ENCODE data around the gene ARHGAP31. TPM values are rescaled to one million over a fixed set of nuclear protein-coding genes. Genes with fewer than 3 reads are reported as not detected.

ARHGAP31 gene
- total RNA-seq, 1 donor from 2014 or later = 22.6 TPM

GRCh38 chr3:119382134-119382533 lies 88.0 kb downstream of the ARHGAP31 start:
- DNase-seq (ENCODE audit: low spot score) = no peak

- no peak for DNase-seq (ENCODE audit: low spot score)
These were observed 94.4 kb downstream of the ARHGAP31 start for GRCh38 chr3:119388577-119388976.

DNA sequence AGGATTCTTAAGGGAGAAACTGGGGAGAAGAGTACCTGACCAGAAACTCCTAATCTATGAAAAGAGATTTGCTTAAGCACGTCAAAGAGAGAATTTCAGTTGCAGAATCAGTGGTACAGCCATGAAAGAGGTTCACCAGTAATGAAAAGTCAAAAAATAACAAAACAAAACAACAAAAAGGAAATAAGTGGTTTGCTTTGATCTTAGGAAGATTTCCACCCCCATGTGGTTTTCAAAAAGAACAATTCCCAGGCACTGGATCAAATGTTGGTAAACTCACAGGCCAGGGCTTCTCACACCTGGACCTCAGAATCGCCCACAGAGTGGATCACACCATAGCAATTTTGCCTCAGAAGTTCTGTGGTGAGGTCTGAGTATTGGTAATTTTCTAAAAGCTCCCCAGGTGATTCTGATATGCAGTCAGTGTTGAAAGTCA lies 101.8 kb downstream of the ARHGAP31 start:
- no peak for DNase-seq (ENCODE audit: low spot score)

- DNase-seq (ENCODE audit: low spot score) = no peak
These were observed 102.7 kb downstream of the ARHGAP31 start for GRCh38 chr3:119396870-119397269.

GRCh38 chr3:119400466-119400865 lies 106.3 kb downstream of the ARHGAP31 start:
- no peak for DNase-seq (ENCODE audit: low spot score)

- DNase-seq (ENCODE audit: low spot score) = no peak
These were observed 106.9 kb downstream of the ARHGAP31 start for GRCh38 chr3:119401069-119401468.

DNA sequence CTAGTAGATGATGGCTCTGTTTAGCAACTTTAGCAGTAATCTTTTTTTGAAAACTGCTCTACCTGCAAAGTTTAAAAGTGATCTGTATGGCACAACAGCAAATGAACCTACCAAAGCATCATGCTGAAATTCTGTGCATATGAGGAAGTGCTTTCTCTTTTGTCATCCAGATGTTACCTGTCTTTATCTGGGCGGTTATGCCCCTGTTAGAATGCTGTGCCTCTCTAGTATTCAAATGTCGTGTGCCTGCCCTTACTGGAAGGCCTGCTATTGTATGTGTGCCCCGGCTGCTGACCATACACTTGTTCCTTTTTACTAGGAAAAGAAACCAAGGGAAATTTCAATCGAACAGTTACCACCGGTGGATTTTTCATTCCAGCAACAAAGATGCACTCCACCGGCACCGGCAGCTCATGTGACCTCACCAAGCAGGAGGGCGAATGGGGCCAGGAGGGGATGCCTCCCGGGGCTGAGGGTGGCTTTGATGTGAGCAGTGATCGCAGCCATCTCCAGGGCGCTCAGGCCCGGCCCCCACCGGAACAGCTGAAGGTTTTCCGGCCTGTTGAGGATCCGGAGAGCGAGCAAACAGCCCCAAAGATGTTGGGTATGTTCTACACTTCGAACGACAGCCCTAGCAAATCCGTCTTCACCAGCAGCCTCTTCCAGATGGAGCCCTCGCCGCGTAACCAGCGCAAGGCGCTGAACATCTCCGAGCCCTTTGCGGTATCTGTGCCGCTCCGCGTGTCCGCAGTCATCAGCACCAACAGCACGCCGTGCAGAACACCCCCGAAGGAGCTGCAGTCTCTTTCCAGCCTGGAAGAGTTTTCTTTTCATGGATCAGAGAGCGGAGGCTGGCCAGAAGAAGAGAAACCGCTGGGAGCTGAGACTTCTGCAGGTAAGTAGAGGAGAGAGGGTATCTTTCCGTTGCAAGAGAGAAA lies 107.6 kb downstream of the ARHGAP31 start:
- DNase-seq (ENCODE audit: low spot score) = no peak

DNA sequence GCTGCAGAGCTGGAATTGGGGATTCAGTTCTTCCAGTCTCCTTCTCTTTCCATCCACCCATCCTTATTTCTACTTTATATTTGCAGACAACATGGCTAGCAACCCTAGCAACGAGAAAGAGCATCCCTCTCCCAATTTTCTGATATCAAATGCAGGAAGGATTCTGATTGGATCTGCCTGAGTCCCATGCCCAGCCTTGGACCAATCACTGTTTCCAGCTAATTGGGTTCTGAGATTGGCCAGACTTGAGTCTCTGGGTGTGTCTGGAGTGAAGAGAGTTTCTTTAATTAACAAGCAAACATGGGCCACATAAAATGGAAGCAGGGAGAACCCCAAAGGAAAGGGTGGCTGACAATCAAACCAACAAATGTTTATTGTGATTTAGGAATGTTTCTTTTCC lies 108.6 kb downstream of the ARHGAP31 start:
- no peak for DNase-seq (ENCODE audit: low spot score)

DNA sequence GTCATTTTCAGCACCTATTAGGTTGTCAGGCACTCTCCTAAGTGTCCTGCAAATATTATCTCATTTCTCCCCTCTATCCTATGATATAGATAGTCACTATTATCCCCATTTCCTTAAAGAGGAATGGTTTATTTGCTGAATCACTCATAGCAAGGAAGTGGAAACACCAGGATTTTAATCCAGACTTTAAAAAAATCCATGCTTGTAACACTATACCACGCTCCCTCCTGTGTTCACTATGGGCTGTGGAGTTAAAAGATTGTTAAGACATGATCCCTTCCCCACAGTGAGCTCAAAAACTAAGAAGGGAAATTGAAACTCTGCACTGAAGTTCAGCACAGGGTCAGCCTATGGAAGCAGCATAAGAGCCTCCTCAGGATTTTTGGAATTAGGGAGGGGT lies 109.0 kb downstream of the ARHGAP31 start:
- no peak for DNase-seq (ENCODE audit: low spot score)

DNA sequence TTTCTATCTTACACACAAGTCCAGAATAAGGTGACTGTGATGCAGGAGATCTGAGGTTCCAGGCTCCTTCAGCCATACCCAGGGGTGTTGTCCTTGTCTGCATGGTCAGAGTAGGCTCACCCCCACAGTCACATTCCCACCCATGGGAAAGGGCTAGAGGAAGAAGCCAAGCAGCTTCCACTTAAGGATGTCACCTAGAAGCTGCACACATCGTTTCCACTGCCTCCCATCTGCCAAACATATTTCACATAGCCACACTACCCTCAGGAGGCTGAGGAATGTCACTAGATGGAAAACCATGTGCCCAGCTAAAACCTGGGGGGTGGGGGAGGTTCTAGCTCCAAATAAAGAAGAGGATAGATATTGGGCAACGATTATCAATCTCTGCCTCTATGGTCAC lies 111.1 kb downstream of the ARHGAP31 start:
- no peak for DNase-seq (ENCODE audit: low spot score)

GRCh38 chr3:119408243-119408950 lies 114.2 kb downstream of the ARHGAP31 start:
- DNase-seq (ENCODE audit: low spot score) = no peak

GRCh38 chr3:119409844-119410243 lies 115.7 kb downstream of the ARHGAP31 start:
- DNase-seq (ENCODE audit: low spot score) = no peak

DNA sequence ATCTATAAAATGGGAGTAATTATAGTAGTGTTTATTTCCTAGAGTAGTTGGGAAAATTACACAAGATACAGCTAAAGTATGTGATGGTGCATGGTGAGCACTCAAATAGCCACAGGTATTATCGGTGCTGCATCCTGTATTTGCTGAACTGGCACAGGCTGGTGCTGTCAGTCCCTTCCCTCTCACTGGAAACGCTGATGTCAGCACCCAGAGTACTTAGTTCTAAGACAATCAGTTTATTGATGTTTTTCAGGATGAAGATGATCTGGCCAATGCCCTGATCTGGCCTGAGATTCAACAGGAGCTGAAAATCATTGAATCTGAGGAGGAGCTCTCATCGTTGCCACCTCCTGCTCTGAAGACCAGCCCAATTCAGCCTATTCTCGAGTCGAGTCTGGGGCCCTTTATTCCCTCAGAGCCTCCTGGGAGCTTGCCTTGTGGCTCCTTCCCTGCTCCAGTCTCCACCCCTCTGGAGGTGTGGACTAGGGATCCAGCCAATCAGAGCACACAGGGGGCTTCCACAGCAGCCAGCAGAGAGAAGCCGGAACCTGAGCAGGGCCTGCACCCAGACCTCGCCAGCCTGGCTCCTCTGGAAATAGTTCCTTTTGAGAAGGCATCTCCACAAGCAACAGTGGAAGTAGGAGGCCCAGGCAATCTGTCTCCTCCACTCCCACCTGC lies 119.6 kb downstream of the ARHGAP31 start:
- DNase-seq (ENCODE audit: low spot score) = no peak

- no peak for DNase-seq (ENCODE audit: low spot score)
These were observed 122.7 kb downstream of the ARHGAP31 start for GRCh38 chr3:119416873-119417272.

- DNase-seq (ENCODE audit: low spot score) = no peak
These were observed 123.8 kb downstream of the ARHGAP31 start for GRCh38 chr3:119417771-119418512.

DNA sequence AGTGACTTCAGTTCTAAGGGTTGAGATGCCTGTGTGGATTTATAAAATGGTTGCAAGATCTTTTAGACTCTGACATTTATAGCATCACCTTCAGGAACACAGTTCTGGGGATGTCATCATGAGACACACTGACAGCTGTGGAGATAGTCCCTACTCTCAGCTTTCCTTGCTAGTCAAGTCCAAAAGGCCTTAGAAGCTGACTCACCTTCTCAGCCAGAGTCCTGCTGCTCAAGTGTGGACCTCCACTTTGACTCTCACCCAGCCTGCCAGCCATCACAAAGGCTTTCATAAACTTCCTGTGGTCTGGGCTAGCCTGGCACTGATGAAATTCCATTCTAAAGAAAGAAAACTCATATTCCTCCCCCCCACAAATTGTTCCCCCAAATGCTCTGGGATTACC lies 124.5 kb downstream of the ARHGAP31 start:
- no peak for DNase-seq (ENCODE audit: low spot score)

- DNase-seq (ENCODE audit: low spot score) = no peak
These were observed 126.0 kb downstream of the ARHGAP31 start for GRCh38 chr3:119420196-119420595.

GRCh38 chr3:119427669-119428068 lies 133.5 kb downstream of the ARHGAP31 start:
- DNase-seq (ENCODE audit: low spot score) = no peak

GRCh38 chr3:119428538-119428937 lies 134.4 kb downstream of the ARHGAP31 start:
- no peak for DNase-seq (ENCODE audit: low spot score)

GRCh38 chr3:119433613-119434325 lies 139.6 kb downstream of the ARHGAP31 start:
- DNase-seq (ENCODE audit: low spot score) = no peak

DNA sequence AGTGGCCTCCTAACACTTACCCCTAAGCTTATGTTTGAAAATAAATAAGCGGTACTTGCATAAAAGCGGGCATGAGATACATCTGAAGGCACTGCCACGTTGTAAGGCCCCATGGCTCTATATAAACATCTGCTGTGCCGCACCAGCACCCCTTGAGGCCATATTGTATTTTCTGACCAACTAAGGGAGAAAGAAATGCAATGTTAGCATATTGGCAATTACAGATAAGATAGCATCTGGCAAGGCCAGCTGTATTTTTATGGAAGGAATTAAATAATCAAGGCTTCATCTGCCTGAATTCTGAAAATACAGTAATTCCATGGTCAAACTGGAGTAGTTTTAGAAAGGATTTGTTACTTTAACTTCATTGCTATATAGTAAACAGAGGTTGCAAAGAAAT lies 140.5 kb downstream of the ARHGAP31 start:
- no peak for DNase-seq (ENCODE audit: low spot score)

All from mucosa of gallbladder (tissue), 1 donor.